NCI-H526 (cell line): ENCODE measurements around the gene MASP1.
"Not testable (repeated sequence)": the region's sequence is repeated elsewhere in the genome, so short reads cannot be mapped to it uniquely, and the experiment has no call there.

Source experiments
- DNase-seq, 2 experiments: peaks; one replicate each; lab custom pipeline; 2025; lab: John Stamatoyannopoulos, UW

The MASP1 gene

DNA sequence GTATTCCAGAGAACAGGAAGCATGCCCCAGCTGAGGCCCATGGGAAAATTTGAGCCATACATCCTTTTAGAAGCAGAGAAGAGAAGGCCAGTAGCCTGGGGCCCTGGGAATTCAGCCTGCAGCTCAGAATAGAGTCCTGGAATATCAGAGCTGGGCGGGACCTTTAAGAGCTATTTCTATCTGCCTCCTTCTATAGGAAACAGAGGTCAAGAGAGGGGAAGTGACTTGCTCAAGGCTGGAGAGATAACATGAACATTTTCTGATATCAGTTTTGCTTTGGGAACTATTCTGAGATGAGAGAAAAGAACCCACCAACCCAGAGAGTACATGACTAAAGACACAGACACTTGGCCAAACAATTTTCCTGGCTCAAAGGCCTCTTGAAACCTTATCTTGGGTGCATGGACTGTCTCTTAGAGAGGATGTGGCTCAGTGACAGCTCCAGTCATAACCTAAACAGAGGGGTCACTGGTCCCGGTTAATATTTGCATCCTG, 26.0 kb downstream of the MASP1 start:
- DNase-seq: no peak

DNA sequence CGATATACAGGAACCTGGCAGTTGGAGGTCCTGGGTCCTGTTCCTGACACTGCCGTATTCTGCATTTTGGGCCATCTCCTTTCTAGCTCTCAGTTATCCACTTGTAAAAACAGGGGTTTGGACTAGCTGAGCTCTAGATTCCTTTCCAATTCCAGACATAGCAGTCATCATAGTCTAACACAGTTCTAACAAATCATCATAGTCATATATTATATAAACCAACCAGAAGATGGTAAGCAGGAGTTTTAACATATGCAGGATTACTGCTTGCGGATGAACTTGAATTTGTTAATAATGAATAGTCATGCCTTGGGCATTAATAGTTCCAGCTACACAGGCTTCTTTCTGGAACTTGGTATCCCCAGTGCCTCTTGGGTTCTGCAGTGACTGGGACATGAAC, 26.6 kb downstream of the MASP1 start:
- no peak for DNase-seq

DNA sequence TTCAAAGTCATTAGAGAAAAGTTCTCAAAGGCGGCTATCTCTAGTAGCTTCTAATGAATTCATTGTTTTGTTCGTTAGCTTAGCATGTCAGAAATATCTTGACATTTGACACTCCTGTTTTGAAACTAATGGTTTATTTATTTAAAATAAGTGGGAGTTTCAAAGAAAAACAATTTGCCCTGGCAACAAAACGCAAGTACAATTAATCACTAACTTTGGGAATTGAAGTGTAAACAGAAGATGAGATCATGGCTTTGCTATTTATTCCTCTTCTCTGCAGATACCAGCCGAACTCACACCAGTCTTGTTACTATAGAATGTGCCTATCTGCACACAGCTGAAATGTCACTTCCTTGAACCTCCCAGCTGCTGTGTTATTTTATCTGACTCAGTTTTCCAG, 27.5 kb downstream of the MASP1 start:
- DNase-seq: peak in 1 of 2 experiments; percentile 11

DNA sequence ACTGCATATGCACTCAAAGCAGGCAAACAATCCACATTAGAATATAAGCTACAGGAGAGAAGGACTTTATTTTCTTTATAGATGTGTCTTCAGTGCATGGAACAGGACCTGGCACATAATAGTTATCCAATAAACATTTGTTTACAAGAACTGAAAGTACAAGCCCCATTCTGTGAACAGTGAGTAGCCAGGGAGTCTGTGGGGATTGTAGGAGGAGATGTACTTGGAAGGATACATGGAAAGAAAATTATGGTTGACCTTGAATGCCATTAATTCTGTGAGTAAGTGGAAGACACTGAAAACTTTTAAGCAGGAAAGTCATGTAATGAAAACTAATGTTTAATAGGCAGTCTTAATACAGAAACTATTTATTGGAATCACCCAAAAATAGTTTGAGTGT, 28.3 kb downstream of the MASP1 start:
- DNase-seq: no peak

DNA sequence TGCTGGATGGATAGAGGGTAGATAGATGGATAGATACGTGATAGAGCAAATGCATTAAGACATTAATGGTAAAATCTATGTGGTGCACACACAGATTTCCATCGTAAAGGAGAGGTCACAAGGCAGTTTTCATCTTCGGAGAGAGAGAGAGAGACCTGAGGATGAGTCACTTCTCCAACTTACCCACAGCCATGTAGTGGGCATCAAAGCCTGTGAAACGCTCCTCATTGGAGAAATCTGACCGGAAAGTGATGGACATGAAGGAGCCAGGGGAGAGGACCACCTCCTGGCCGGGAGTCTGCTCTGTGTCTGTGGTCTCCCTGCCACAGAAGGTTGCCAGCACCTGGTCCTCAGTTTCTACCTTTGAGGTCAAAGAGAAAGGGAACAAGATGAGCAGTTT, 29.2 kb downstream of the MASP1 start:
- no peak for DNase-seq

DNA sequence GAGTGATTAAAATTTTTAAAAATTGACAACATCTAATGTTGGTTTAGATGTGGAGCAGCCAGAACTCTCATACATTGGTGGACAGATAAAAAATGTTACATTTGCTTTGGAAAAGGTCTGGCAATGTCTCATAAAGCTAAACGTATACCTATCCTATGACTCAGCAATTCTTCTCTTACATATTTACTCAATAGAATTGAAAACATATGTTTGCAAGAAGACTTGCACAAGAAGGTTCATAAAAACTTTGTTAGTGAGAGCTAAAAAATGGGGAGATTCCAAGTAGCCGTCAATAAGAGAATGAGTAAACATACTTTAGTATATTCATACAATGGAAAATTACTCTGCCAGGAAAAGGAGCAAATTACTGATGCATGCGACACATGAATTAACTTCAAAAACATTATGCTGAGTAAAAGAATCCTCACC, 30.0 kb downstream of the MASP1 start:
- DNase-seq: no peak

DNA sequence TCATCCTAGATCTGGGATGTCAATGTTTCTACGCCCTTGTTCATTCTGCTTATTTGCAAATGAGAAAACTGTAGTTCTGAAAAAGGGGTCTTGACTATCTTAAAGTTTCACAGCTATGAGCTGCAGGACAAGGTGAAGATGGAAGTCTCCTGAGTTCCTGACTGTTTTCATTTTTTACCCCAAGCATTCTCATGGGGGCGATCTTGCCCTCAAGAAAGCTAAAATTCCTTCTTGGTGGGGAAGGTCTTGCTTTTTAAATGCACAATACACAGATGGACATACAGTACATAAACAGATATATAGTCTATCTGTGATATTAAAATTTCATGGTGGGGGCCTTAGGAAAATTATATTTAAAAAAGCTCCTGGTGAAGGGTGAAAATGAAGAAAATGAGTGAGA, 32.4 kb downstream of the MASP1 start:
- peak in 1 of 2 experiments; percentile 23 for DNase-seq

DNA sequence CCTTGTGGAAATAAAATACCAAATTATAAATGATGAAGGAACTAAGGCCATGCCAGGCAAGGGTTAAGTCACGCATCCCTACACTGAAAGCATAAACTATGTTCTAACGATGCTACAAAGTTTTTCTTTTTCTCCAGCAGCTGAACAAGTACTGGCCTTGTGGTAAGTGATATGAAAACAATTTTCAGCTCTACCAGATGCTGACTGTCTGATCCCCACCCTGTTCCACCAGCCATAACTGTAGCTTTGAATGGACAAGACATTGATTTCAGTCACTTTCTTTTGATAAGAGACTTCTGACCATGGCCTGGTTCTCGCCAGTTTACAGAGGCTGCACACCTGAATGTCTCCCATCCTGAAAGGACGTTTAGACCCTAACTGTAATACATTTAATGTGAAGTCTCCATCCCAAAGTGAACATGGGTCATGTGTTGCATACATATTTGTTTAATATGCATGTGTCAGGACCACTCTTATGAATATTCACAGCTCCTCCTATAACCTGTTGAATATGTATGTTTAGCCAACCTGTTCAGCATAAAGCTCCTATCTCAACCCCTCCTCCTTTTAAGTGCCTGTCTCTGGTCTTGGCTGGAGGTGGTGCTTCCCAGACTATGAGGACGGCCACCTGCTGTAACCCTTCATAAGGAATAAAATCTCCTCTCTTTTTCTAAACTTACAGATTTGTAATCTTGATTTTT, 33.4 kb downstream of the MASP1 start:
- peak; percentile 41 to 51 for DNase-seq

DNA sequence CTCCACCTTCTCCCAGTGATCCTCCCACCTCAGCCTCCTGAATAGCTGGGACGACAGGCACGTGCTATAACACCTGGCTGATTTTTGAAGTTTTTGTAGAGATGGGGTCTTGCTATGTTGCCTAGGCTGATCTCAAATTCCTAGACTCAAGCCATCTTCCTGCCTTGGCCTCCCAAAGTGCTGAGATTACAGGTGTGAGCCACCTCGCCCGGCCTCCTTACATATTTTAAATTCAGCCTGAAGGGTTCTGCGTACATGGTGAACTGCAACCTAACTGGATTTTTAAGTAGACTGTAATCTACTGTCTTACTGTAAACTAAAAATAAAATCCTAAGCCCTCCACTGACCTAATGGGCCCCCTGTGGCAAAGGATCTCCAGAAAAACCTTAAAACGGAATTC, 34.1 kb downstream of the MASP1 start:
- no peak for DNase-seq

DNA sequence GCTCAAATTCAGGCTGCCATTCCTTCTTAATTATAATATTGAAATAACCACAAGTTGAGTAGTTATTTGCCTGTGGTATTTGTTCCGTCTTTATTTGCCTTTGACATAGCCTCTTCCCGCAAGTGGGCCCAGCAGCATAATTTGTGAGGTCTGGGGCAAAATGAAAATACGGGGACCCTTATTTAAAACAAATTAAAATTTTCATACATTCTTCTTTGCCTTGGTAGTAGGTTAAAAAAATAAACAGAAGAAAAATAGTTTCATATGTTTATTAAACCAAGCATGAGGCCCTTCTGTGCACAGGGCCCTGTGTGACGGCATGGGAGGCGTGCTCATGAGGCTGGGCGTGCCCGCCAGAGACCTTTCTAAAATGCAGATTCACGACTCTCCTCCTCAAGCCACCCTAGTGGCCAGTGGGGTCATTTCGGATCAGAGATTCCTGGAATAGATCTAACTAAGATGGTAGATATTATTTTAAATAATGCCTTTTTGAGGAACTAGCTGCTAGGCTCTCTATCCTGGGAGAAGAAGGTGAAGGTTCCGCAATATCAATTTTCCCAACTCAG, 35.4 kb downstream of the MASP1 start:
- peak in 1 of 2 experiments; percentile 64 for DNase-seq

DNA sequence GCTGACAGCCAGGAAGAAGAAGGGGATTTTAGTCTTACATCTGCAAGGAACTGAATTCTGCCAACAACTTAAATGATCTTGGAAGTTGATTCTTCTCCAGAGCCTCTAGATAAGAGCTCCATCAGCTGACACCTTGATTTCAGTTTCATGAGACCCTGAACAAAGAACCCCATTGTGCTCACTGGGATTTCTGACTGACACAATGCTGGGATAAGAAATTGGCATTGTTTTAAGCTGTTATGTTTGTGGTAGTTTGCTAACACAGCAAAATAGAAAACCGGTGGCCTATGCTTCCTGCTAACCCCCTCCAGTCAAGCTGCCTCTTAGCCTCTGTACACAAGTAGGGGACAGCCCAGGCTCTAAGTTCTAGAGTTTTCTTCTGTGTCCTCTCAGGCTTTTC, 36.2 kb downstream of the MASP1 start:
- peak in 1 of 2 experiments; percentile 43 for DNase-seq

DNA sequence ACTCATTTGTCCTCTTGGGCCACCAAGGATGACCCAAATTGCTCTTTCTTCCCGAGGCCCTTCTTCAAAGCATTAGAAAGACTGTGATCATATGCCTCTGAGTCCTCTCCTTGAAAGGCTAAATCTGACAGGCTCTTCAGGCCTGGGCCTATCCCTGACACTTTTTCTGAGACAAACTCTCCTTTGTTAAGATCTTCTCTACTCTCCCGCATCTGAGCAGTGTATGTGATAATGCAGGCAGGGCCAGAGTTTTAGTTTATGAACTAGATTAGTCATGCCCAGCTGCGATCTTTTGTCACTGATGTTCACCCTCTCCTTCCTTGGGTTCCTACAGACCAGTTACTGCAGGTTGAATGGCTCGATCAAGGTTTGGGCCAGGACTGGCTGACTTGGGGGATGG, 39.2 kb downstream of the MASP1 start:
- no peak for DNase-seq

DNA sequence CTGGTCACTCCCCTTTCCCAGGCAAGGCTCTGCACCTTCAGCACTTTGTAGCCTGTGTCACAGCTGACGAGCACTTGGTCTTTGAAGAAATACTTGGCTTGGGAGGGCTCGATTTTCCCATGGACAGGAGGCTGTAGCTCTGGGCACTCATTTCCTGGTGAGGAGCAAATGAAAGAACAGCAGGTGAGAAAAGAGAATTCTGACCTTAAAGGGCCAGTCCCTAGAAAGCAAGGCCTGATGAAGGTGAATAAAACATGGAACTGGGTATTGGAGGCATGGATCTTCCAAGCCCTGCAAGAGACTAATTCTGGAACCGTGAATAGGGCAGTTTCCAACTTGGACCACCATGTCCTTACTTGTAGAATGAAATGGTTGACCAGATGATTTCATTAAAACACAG, 39.9 kb downstream of the MASP1 start:
- DNase-seq: no peak

DNA sequence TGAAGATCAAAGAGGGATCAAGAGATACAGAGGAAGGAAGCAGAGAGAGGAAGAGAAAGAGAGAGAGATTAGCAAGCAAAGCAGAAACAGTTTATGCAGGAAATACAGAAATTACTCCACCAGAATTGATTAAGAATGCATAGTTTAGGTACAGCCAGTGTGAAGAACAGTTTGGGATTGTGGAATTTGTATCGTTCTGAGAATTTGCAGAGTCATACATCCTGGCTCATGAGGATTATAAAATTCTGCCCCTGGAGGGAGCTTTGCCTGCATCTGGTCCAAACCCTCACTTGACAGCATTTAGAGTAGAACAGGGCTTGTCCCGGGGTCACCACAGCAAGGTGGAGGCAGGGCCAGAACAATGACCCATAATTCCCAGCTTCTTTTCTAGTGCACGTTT, 44.1 kb downstream of the MASP1 start:
- DNase-seq: no peak

DNA sequence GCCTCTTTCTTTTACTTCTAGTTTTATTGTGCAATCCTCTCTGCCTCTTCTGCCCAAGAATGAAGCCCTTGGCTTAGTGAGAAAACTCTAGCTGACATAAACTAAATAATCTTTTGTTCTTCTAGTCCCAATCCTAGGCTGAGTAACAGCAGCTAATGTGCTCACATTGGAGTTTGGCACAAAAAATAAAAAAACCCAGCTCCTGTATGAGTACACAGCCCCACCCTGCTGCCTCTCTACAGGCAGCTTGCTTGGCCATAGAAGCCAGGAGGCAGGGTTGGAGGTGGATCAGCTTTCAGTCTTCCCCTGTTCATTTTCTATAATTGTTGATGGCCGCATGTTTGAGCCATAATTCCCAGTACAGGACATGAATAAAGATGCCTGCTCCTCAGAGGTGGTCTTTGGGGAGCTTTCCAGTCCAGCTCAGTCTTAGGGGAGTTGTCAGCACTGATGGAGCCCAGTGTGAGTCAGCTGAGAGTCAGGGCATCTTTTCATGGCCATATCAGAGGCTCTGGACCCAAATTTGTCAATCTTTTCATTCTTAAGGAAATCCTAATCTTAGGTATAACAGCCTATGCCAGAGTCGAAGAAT, 47.5 kb downstream of the MASP1 start:
- no peak for DNase-seq

DNA sequence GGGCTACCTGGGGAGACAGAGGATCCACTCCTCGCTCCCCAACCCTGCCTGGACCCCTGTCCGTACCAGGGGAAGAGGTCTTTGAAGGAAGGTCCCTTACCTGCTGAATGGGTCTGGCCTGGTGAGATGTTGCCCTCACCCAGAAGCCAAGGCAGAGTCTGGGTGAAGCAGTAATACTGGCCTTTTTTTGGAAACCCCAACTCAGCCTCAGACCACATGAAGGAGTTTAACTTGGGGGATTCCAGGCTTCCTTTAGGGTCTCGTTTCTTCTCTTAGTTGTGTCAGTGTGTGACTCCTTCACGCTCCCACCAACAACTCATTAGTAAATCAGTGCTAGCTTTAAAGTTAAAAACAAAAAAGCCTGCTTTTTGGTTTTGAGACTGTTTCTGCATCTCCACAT, 48.6 kb downstream of the MASP1 start:
- no peak for DNase-seq

DNA sequence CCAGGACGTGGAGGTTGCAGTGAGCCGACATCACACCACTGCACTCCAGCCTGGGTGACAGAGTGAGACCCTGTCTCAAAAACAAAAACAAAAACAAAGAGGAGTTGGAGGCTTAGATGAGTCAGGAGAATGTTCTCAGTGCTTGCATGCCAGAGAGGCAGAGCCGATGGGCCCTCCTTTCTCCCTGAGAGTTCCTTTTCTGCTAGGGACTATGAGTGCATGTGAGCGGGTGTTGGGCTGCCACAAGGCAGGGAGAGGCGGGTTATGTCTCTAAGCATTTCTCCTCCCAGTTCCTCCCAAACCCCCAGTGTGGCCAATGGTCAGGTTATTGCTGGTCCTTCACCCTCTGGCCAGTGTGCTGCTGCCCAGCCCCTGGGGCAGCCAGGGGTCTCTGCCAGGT, 49.1 kb downstream of the MASP1 start:
- no peak for DNase-seq

DNA sequence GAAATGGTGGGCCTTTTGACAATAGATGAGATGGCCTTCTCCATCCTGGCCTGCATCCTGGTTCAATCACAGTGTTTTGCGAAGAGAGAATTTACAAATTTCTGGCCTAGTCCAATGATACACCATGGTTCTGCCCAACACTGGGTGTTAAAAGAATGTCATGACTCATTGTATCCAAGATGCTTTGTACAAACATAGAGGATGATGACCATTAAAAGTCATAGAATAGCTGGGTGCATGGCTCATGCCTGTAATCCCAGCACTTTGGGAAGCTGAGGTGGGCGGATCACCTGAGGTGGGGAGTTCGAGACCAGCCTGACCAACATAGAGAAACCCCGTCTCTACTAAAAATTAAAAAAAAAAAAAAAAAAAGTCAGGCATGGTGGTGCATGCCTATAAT, 52.7 kb downstream of the MASP1 start:
- not testable (repeated sequence) for DNase-seq

DNA sequence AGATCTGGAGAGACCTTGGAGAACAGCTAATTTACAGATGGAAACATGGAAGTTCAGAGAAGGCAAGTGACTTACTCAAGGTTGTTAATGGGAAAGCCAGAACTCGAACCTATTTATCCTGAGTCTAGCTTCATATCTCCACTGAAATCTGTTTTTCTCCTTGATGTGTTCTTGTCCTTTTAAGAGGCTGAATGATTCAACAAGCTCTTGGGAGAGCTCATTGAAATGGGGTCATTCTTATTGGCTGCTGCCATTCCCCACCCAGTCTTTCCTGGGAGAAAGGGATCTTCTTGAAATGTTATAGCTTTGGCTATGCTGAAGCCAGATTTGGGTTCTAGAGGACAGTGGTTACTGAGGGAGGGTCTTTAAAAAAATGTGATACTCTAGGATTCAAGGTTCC, 53.3 kb downstream of the MASP1 start:
- DNase-seq: no peak

DNA sequence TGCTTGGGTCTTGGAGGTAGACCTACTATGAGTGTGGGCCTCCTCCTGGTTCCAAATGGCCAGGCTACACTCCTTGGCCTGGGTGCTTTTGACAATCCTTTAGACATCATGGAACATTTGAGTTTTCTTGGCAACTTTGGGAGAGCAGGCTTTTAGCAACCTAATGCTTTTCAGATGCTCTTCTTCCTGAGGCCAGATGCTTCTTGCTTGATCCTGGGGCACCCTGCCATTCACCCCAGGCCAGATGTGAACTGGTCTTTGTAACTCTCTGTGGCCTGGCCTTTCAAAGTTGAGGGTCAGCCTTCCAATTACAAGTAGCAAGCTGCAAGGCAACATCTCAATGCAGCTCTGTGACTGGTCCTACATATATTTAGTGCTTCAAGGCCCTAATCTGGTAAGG, 53.8 kb downstream of the MASP1 start:
- no peak for DNase-seq

DNA sequence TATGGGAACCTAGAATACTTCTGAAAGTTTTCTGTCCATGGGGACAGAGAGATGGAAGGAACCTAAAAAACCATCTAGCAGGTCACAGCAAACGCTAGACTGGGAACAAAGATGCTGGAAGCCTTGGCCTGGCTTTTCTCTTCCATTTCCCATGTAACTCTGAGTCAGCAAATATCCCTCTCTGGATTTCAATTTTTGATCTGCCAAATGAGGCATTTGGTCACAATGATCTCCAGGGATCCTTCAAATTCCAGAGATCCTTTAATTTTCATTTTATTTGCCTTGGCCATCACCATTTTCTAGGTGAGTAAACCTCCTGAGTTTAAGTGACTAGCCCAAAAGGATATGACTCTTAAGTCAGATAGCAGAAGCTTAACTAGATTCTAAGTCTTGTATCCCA, 54.6 kb downstream of the MASP1 start:
- DNase-seq: no peak

DNA sequence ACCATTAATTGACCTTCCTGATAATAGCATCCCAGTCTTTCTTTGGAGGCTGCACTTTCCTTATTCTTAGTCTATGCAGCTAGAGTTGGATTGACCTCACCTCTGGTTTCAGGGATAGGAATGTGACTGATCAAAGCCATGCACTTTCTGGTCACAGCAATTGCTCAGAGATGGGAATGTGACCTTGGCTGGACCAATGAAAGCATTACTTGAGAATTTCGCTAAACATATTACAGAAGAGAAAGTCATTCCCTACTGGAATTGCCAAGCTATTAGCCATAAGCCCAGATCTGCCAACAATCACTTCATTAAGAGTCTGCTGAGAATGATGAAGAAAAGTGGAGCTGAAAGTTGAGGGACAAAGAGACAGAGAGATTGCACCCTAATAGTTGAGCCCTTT, 61.5 kb downstream of the MASP1 start:
- no peak for DNase-seq

DNA sequence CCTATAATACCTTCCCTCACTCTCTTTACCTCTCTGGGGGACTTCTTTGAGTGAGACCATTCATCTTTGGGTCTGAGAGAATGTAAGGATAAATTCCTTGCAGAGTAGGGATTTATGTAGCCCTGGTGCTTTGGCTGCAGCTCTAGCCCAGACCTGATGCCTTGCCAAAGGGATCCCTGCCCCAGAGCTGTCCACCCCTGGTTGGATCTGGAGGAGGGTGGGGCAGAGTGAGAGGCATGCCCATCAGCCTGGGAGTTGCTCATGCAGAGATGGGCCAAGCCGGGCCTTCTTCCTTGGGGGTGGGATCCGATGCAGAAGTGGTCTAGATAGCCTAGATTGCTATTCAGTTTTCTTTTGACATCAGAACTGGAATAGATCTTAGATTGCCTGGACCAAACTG, 62.8 kb downstream of the MASP1 start:
- DNase-seq: no peak
